ENCODE measurements around the gene USP37.

Gene USP37

DNA sequence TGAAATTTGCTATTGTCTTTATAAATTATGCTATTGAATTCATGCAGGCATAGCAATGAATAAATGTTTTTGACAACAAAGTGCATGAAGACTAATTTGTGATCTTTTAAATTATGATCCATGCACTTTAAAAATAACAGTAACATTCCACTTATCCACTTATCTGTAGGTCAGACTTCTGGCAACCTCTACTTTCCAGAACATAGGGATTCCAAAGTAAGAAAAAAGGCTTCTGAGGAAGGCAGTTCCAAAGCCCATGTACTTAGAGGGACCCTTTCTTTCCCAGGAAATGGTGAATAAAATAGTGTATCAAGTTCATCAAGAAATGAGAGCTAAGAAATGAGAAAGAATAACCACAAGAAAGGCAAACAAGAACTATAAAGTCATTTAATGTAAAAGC is 90.9 kb downstream of the USP37 start:
- no peak overlapping the region for H4K8ac ChIP-seq (ENCODE audit: low read depth, low read length)

DNA sequence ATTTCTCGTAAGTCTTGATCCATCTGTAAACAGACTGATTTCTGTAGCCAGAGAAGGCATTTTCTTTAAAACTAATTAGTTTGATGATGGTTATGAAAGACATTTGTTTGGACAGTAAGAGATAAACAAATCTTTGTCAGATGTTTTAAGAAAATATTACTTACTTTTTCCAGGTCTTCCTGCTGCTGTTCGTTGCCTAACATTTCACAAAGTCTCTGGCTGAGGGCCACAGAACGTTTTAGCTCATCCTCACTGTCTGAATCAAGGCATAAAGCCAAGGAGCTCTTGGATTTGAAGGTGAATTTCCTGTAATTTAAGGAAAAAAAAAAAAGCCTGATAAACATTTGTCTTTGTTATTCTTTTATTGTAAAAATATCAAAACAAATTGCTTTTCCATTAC is 91.5 kb downstream of the USP37 start:
- no peak overlapping the region for H3K18ac ChIP-seq (ENCODE audit: low read length)
- no peak overlapping the region for H3K23ac ChIP-seq (ENCODE audit: low read depth, low read length, poor library complexity)
- no peak overlapping the region for H2AK5ac ChIP-seq (ENCODE audit: low read depth, low read length)
- no peak overlapping the region for H3K4me2 ChIP-seq (ENCODE audit: insufficient read depth, low read length, poor library complexity, severe bottlenecking)
- no peak overlapping the region for H3K9ac ChIP-seq (ENCODE audit: low read depth, low read length, poor library complexity)
- no peak overlapping the region for H3K14ac ChIP-seq (ENCODE audit: low read length)
- WGBS, 2 donors (ENCODE audit: extremely low coverage in 2 of 2, insufficient read length in 2 of 2, insufficient replicate concordance in 1 of 2) = no CpG with 5 or more reads among the region's 3 CpGs
- H3K27ac ChIP-seq (replicated peaks; ENCODE audit: low read length) = no peak overlapping the region
- H4K91ac ChIP-seq (ENCODE audit: low read depth, low read length, poor library complexity) = no peak overlapping the region
- H3K4me3 ChIP-seq (ENCODE audit: low read length in 2 of 2) = no peak overlapping the region
- H3K79me1 ChIP-seq (ENCODE audit: low read depth, low read length) = no peaks in the 10 kb centered on the region
- H3K27me3 ChIP-seq (ENCODE audit: control insufficient read depth in 3 of 3, insufficient read depth in 3 of 3, low read depth in 1 of 3, low read length in 3 of 3) = no peaks in the 10 kb centered on the region
- DNase-seq (ENCODE audit: low spot score) = no peak
- H2BK12ac ChIP-seq (ENCODE audit: low read length) = no peak overlapping the region
- no peak overlapping the region for H4K8ac ChIP-seq (ENCODE audit: low read depth, low read length)
- no peak overlapping the region for H2BK15ac ChIP-seq (ENCODE audit: low read length)
- no peaks in the 10 kb centered on the region for H3K9me3 ChIP-seq (replicated peaks in 1 of 2; ENCODE audit: control insufficient read depth in 2 of 2, insufficient read depth in 1 of 2, low read depth in 1 of 2, low read length in 2 of 2)
- no peaks in the 10 kb centered on the region for H3K4me1 ChIP-seq (ENCODE audit: control insufficient read depth in 2 of 2, insufficient read depth in 1 of 2, low read depth in 1 of 2, low read length in 2 of 2)
- no peak overlapping the region for H2BK5ac ChIP-seq (ENCODE audit: low read length)
- H3K4ac ChIP-seq (ENCODE audit: low read length) = no peak overlapping the region
- H2AFZ ChIP-seq (ENCODE audit: low read length) = no peak overlapping the region
- H2BK120ac ChIP-seq (ENCODE audit: low read depth, low read length) = no peak overlapping the region
- H3K36me3 ChIP-seq (replicated peaks in 1 of 2; ENCODE audit: control insufficient read depth in 2 of 2, insufficient read depth in 2 of 2, low read length in 2 of 2) = peaks cover 8 to 99% of the 10 kb centered on the region in 2 donors

More for the DNA sequence above, 90.9 kb downstream of the USP37 start:
- H3K79me1 ChIP-seq (ENCODE audit: low read depth, low read length) = no peaks in the 10 kb centered on the region
- no peak overlapping the region for H2AFZ ChIP-seq (ENCODE audit: low read length)
- H3K4ac ChIP-seq (ENCODE audit: low read length) = no peak overlapping the region
- no peak overlapping the region for H3K23ac ChIP-seq (ENCODE audit: low read depth, low read length, poor library complexity)
- no peaks in the 10 kb centered on the region for H3K9me3 ChIP-seq (replicated peaks in 1 of 2; ENCODE audit: control insufficient read depth in 2 of 2, insufficient read depth in 1 of 2, low read depth in 1 of 2, low read length in 2 of 2)
- H2BK12ac ChIP-seq (ENCODE audit: low read length) = no peak overlapping the region
- H3K27me3 ChIP-seq (ENCODE audit: control insufficient read depth in 3 of 3, insufficient read depth in 3 of 3, low read depth in 1 of 3, low read length in 3 of 3) = no peaks in the 10 kb centered on the region
- H2BK120ac ChIP-seq (ENCODE audit: low read depth, low read length) = no peak overlapping the region
- no peak overlapping the region for H2BK15ac ChIP-seq (ENCODE audit: low read length)
- H2BK5ac ChIP-seq (ENCODE audit: low read length) = no peak overlapping the region
- H3K9ac ChIP-seq (ENCODE audit: low read depth, low read length, poor library complexity) = no peak overlapping the region
- H3K18ac ChIP-seq (ENCODE audit: low read length) = no peak overlapping the region
- H2AK5ac ChIP-seq (ENCODE audit: low read depth, low read length) = no peak overlapping the region
- no peaks in the 10 kb centered on the region for H3K4me1 ChIP-seq (ENCODE audit: control insufficient read depth in 2 of 2, insufficient read depth in 1 of 2, low read depth in 1 of 2, low read length in 2 of 2)
- no peak overlapping the region for H3K14ac ChIP-seq (ENCODE audit: low read length)
- no peak overlapping the region for H4K91ac ChIP-seq (ENCODE audit: low read depth, low read length, poor library complexity)
- no peak overlapping the region for H3K4me2 ChIP-seq (ENCODE audit: insufficient read depth, low read length, poor library complexity, severe bottlenecking)
- H3K27ac ChIP-seq (replicated peaks; ENCODE audit: low read length) = no peak overlapping the region
- no peak overlapping the region for H3K4me3 ChIP-seq (ENCODE audit: low read length in 2 of 2)
- H3K36me3 ChIP-seq (replicated peaks in 1 of 2; ENCODE audit: control insufficient read depth in 2 of 2, insufficient read depth in 2 of 2, low read length in 2 of 2) = peaks cover 10 to 100% of the 10 kb centered on the region in 2 donors
- DNase-seq (ENCODE audit: low spot score) = no peak

DNA sequence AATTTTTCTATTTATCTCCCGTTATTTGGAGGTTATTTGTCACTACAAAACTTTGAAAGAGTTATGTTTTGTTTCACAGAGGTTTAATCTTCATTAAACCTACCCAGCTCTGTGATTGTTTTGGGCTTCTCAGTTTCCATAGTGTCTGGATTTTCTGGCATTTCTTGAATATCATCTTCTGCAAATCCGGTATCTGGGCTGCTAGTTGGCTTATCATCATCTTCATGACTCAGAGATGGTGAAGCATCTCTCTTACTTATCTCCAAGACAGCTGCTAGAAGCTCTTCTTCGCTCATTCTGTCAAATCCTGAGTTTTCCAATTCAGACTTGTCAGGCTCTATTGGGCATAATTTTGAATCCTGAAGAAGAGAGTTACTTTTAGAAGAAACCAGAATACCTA is 93.6 kb downstream of the USP37 start:
- Histone ChIP-seq H2AK5ac (ENCODE audit: low read depth, low read length) (no peak overlapping the region), H3K79me1 (ENCODE audit: low read depth, low read length) (no peaks in the 10 kb centered on the region), H2BK15ac (ENCODE audit: low read length) (no peak overlapping the region), H3K14ac (ENCODE audit: low read length) (no peak overlapping the region), H2BK12ac (ENCODE audit: low read length) (no peak overlapping the region), H4K8ac (ENCODE audit: low read depth, low read length) (no peak overlapping the region), H3K36me3 (replicated peaks in 1 of 2; ENCODE audit: control insufficient read depth in 2 of 2, insufficient read depth in 2 of 2, low read length in 2 of 2) (peaks cover 10 to 95% of the 10 kb centered on the region in 2 donors), H3K4me3 (ENCODE audit: low read length in 2 of 2) (no peak overlapping the region), H3K4me2 (ENCODE audit: insufficient read depth, low read length, poor library complexity, severe bottlenecking) (no peak overlapping the region), H4K91ac (ENCODE audit: low read depth, low read length, poor library complexity) (no peak overlapping the region), H3K27me3 (ENCODE audit: control insufficient read depth in 3 of 3, insufficient read depth in 3 of 3, low read depth in 1 of 3, low read length in 3 of 3) (no peaks in the 10 kb centered on the region), H3K18ac (ENCODE audit: low read length) (no peak overlapping the region), H3K4ac (ENCODE audit: low read length) (no peak overlapping the region), H2BK120ac (ENCODE audit: low read depth, low read length) (no peak overlapping the region), H3K4me1 (ENCODE audit: control insufficient read depth in 2 of 2, insufficient read depth in 1 of 2, low read depth in 1 of 2, low read length in 2 of 2) (no peaks in the 10 kb centered on the region), H3K9ac (ENCODE audit: low read depth, low read length, poor library complexity) (no peak overlapping the region), H2AFZ (ENCODE audit: low read length) (no peak overlapping the region), H3K9me3 (replicated peaks in 1 of 2; ENCODE audit: control insufficient read depth in 2 of 2, insufficient read depth in 1 of 2, low read depth in 1 of 2, low read length in 2 of 2) (no peaks in the 10 kb centered on the region), H3K23ac (ENCODE audit: low read depth, low read length, poor library complexity) (no peak overlapping the region), H3K27ac (replicated peaks; ENCODE audit: low read length) (no peak overlapping the region), H2BK5ac (ENCODE audit: low read length) (no peak overlapping the region)
- no peak for DNase-seq (ENCODE audit: low spot score)
- no CpG with 5 or more reads among the region's 3 CpGs for WGBS, 2 donors (ENCODE audit: extremely low coverage in 2 of 2, insufficient read length in 2 of 2, insufficient replicate concordance in 1 of 2)

DNA sequence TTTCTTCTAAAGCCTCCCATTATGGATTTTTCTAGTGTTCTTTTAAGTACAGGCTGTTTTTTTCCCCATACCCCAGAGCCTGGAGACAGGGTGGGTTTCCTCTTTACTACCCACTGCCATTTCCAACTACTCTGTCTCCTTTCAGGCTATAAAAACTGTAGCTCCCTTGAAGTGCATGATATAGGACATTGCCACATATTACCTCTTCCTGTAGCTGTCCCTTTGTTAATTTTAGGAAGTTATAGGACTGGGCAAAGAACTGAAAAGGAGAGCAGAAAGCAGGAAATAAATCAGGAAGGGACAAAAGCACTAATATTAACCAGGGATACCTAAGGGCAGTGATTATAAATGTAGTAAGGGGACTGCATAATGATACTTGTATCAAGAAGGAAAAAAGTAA is 95.2 kb downstream of the USP37 start:
- peaks cover 10 to 92% of the 10 kb centered on the region in 2 donors for H3K36me3 ChIP-seq (replicated peaks in 1 of 2; ENCODE audit: control insufficient read depth in 2 of 2, insufficient read depth in 2 of 2, low read length in 2 of 2)

More for the DNA sequence above, 95.2 kb downstream of the USP37 start:
- no peak for DNase-seq (ENCODE audit: low spot score)
- no peak overlapping the region for H2AK5ac ChIP-seq (ENCODE audit: low read depth, low read length)
- no peak overlapping the region for H3K4me2 ChIP-seq (ENCODE audit: insufficient read depth, low read length, poor library complexity, severe bottlenecking)
- H3K4ac ChIP-seq (ENCODE audit: low read length) = no peak overlapping the region
- H4K8ac ChIP-seq (ENCODE audit: low read depth, low read length) = no peak overlapping the region
- H2BK15ac ChIP-seq (ENCODE audit: low read length) = no peak overlapping the region
- H3K4me1 ChIP-seq (ENCODE audit: control insufficient read depth in 2 of 2, insufficient read depth in 1 of 2, low read depth in 1 of 2, low read length in 2 of 2) = no peaks in the 10 kb centered on the region
- H3K18ac ChIP-seq (ENCODE audit: low read length) = no peak overlapping the region
- no peak overlapping the region for H2BK5ac ChIP-seq (ENCODE audit: low read length)
- no peaks in the 10 kb centered on the region for H3K27me3 ChIP-seq (ENCODE audit: control insufficient read depth in 3 of 3, insufficient read depth in 3 of 3, low read depth in 1 of 3, low read length in 3 of 3)
- H3K27ac ChIP-seq (replicated peaks; ENCODE audit: low read length) = no peak overlapping the region
- no peak overlapping the region for H2BK120ac ChIP-seq (ENCODE audit: low read depth, low read length)
- no peak overlapping the region for H2AFZ ChIP-seq (ENCODE audit: low read length)
- H3K4me3 ChIP-seq (ENCODE audit: low read length in 2 of 2) = no peak overlapping the region
- no peak overlapping the region for H2BK12ac ChIP-seq (ENCODE audit: low read length)
- H4K91ac ChIP-seq (ENCODE audit: low read depth, low read length, poor library complexity) = no peak overlapping the region
- H3K9ac ChIP-seq (ENCODE audit: low read depth, low read length, poor library complexity) = no peak overlapping the region
- no peak overlapping the region for H3K14ac ChIP-seq (ENCODE audit: low read length)
- no peak overlapping the region for H3K23ac ChIP-seq (ENCODE audit: low read depth, low read length, poor library complexity)
- H3K79me1 ChIP-seq (ENCODE audit: low read depth, low read length) = no peaks in the 10 kb centered on the region
- no peaks in the 10 kb centered on the region for H3K9me3 ChIP-seq (replicated peaks in 1 of 2; ENCODE audit: control insufficient read depth in 2 of 2, insufficient read depth in 1 of 2, low read depth in 1 of 2, low read length in 2 of 2)

Measured in neuronal stem cell (in vitro differentiated cells).